Fibroblast of upper back skin (primary cell): ENCODE measurements around the gene SIDT1.
"Not testable (repeated sequence)": the region's sequence is repeated elsewhere in the genome, so short reads cannot be mapped to it uniquely, and the experiment has no call there.

ENCODE experiments used
- DNase-seq: peaks from one replicate; pipeline ENCODE4 v3.0.0-alpha.2; 2013

SIDT1 gene

DNA sequence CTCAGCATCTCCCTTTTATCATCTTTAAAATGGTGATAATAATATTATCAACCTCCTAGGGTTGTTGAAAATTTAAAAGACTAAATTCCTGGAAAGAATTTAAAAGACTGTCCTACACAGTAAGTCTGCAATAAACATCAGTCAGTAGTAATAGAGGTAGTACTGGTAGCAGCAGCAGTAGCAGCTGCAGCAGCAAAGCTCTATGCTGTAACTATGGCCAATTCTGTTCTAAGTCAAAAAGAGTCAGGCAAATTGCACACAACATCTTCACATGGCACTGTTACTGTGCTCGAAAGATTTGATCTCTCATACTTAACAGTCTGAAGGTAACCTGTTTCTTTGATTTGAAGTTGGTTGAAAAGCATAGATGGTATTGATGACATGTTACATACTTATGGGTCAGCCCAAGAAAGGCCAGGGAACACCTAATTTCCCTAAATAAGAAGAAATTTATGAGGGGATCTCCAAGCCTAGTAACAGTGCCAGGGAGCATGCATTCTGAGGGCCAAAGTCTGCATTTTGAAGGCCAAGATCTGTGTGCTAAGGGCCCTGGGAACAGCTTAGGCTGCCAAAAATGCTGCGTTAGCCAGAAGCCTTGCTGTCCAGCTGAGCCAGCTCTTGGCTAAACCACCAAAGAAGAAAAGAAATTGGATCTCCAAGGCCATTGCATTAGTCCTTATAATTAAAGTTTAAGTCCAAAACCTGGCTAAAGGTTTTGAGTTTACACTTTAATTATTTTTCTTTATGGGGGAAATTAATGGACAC is 68.2 kb downstream of the SIDT1 start:
- DNase-seq = no peak

- no peak for DNase-seq
Measured at GRCh38 chr3:113601240-113601639, 68.9 kb downstream of the SIDT1 start.

DNA sequence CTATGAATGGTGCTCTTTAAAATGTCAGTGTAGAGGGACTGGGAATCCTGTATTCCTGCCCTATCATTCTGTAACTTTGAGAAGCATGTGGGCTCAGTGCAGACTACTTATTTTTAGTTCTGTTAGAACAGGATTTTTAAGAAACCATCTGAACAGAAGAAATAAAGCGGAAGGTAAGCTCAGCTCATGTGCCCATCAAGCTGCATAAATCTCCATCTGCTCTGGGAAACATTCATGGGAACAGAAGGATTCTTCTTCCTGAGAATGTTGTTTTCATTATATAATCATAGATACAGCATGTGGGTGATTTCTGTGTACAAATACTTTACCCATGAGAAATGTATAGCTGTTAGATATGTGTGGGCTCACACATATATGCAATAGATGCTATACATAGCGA is 69.9 kb downstream of the SIDT1 start:
- DNase-seq = no peak

GRCh38 chr3:113602836-113603235 is 70.5 kb downstream of the SIDT1 start:
- DNase-seq = no peak

DNA sequence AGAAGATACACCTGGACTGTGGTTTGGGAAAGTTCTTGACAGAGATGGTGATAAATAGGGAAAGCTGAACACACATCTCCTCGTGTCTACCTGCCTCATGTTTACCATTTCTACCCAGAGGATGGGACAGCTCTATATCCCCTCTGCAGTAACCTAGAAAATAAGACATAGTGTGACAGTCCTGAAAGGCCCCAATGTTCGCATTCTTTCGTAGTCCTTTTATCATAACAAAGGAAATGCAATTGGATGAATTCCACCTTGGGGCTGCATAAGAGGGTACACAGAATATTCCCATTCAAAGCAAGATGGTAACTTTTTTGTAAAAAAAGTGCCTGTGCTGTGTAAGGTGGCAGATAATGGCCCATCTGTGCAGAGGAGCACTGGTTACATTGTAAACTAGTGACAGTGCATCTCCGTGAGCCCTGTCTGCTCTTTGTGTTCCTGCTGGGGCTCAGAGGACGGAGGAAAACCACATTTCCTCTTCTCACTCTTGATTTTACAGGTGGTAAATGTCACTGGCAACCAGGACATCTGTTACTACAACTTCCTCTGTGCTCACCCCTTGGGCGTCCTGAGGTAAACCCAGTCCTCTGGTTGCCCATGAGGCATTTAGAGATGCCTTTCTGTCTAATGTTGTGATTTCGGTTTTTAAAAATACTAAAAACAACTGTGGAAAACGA is 74.3 kb downstream of the SIDT1 start:
- DNase-seq = no peak

- DNase-seq = no peak
Measured at GRCh38 chr3:113607219-113607596, 74.9 kb downstream of the SIDT1 start.

DNA sequence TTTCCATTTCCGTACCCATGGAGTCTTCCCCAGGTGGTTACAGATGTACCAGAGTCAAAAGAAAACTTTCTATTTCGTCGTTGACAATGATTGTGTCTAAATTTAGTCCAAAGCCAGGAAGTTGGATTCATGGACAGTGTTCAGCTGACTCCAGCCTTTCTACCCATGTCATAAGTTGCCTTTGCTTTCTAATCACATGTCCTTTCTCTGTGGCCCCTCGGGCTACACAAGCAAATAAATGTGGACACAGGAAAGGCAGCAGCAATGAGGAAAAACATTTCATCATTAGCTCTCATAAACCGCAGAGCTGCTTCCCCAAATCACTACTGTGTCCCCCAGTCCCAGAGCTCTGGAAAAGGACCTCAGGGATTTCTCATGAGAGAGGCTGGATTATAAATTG is 82.0 kb downstream of the SIDT1 start:
- no peak for DNase-seq

DNA sequence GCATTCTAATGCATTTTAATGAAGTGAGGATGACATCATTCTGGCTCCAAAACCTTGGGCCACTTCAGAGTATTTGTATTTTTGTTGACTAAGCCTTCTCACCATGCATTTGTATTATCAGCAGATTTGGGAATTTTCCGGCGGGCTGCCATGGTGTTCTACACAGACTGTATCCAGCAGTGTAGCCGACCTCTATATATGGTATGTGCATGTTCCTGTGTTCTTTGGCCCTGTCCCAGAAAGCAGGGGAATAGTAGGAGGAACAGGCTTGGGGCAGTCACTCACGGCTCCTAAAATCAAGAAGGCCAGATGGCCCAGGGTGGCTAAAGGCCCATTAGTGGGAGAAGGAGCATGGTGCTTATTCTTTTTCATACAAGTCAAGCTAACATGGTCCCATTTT is 83.6 kb downstream of the SIDT1 start:
- no peak for DNase-seq

DNA sequence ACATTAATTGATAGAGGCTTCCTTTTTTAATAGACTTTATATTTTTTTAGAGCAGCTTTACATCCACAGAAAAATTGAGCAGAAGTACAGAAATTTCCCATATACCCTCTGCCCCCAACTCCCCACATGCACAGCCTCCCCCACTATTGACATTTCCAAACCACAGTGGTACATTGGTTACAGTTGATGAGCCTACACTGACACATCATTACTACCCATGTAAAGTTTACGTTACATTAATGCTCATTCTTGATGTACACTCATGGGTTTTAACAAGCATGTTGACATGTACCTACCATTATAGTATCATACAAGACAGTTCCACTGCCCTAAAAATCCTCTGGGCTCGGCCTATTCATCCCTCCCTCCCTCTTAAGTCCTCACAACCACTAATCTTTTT is 85.4 kb downstream of the SIDT1 start:
- no peak for DNase-seq

DNA sequence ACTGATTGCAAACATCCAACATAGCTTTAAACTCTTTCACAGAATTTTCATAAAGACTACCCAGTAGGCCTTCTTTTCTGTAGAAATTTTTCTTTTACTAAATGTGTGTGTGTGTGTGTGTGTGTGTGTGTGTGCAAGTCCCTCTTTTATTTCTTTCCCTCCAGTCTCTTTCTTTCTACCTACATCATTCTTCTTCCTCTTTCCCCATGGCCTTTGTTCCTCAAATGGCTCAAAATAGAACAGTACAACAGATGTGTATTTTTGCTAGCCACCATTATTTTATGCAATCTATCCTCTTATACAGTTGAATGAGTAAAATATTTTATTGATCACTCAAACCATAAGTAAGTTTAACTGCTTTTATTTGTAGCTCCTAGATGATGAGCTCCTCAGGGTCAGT is 87.7 kb downstream of the SIDT1 start:
- DNase-seq = no peak

DNA sequence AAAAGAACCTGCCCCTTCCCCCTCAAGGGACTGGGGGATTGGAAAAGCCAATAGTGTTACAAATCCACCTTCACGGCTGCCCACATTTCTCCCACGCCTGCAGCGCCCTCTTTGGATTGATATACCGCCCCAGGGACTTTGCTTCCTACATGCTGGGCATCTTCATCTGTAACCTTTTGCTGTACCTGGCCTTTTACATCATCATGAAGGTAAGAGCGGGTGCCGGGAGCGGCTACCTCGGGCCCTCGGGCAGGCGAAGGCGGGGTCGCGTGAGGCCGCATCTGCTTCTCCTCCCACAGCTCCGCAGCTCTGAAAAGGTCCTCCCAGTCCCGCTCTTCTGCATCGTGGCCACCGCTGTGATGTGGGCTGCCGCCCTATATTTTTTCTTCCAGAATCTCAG is 91.0 kb downstream of the SIDT1 start:
- DNase-seq = no peak

GRCh38 chr3:113623811-113624210 is 91.5 kb downstream of the SIDT1 start:
- no peak for DNase-seq

GRCh38 chr3:113625834-113626233 is 93.5 kb downstream of the SIDT1 start:
- no peak for DNase-seq

DNA sequence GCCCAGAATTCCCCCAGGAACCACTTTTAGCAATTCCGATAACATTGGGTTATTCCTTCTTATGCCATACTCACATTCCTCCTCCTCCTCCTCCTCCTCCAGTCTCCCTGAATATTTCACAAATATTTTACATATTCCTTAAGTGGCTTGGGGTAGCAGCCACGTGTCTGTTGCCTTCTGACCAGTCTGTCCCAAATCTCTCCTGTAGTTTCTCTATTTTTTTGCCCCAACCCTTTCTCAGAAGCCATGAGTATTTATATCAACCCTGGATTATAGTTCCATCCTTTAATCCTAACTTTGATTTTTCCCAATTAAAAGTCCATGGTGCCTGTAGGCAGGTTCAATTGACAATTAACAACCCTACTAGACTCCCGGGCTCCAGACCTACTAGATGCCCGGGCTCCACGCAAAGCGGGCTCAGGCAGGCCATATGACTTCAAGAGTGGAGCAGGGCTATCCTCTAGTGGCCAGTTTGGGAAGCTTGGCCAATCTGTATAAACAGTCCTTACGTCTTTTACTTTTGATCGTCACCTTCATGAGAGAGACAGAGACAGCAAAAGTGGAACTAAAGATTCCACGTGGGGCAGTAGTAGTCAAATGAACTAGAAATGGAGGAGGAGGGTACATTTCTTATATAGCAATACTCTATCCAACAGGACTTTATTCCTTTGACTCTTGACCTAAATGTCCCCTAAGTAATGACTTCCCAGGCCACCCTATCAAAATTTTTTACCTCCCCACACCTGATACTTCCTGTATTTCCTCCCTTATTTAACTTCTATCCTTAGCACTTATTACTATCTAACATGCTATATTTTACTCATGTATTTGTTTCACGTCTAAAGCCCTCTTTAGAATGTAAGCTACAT is 94.4 kb downstream of the SIDT1 start:
- peak; percentile 55 for DNase-seq

GRCh38 chr3:113628316-113628715 is 96.0 kb downstream of the SIDT1 start:
- DNase-seq = no peak

DNA sequence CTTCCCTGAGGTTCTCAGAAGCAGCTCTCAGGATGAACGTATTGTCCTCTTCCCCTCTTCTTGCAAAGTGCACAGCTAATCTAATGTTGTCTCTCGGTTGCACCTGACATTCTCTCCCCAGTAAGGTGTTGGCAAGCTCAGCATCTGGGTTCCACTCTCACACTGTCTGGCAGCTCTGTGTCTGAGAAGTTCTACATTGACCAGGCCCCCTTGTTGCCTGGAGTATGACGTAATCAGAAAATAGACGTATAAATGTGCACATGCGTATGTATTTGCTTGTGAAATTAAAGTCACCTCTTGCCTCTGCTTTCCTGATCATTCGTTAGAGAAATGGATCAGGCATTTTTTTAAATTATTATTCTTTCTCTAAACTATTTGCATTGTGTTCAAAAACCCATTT is 96.4 kb downstream of the SIDT1 start:
- DNase-seq = no peak

DNA sequence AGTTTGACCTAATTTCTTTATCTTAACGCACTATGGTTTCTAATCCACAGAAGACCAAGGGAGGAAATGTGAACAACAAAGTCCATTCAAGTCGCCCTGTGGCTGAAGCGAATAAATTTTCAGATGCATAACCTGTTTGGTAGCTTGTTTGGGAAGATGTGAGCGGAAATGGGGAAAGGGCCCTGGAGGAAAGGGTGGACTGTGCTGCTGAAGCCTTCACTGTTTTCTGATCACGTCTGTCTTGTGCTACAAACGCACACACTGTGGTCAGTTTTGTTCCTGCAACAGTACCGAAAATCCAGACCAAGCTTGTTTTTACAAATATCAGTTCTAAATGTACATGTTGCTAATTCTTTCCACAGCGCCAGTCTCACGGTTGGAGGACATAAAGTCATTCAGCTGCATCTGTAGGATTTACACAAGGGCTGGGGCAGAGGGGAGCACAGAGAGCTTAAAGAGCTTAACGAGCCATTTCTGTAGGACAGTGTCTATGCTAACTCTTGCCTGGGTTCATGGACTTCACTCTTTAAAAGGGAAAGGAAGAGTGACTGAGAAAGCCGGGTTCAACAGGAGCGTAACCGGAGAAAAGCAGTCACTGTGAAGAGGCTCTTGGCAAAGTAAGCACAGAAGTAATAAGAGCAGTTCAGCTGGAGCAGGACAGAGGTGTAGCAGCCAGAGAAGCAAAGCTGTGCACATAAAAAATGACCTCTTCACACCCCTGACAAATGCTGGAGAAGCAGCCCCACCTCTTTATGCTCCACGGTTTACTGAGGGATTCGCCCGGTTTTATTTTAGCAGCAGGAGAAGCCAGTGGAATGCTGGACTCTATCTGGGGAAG is 97.4 kb downstream of the SIDT1 start:
- DNase-seq = no peak

- DNase-seq = no peak
Measured at GRCh38 chr3:113630956-113631542, 98.7 kb downstream of the SIDT1 start.

GRCh38 chr3:113631573-113631972 is 99.2 kb downstream of the SIDT1 start:
- DNase-seq = no peak

- no peak for DNase-seq
Measured at GRCh38 chr3:113634782-113635474, 102.6 kb downstream of the SIDT1 start.

DNA sequence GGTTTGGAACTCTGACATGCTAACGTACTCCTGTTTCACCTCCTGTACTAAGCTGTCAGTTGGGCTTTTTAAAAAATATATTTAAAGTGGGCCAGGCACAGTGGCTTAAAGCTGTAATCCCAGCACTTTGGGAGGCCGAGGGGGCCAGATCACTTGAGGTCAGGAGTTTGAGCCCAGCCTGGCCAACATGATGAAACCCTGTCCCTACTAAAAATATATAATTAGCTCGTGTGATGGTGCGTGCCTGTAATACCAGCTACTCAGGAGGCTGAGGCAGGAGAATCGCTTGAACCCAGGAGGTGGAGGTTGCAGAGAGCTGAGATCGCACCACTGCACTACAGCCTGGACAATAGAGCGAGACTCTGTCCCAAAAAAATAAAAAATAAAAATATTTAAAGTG is 103.7 kb downstream of the SIDT1 start:
- DNase-seq = not testable (repeated sequence)

GRCh38 chr3:113637756-113638155 is 105.4 kb downstream of the SIDT1 start:
- DNase-seq = no peak
